Measurements from ENCODE around the gene MGAT2.

- TF ChIP-seq BACH2 (CRISPR knock-in tag; IDR thresholded peaks at IDR 0.05; ENCODE audit: borderline replicate concordance): no peak
- TF ChIP-seq SNAI2 (CRISPR knock-in tag; IDR thresholded peaks at IDR 0.05): no peak
- no peak for TF ChIP-seq ZNF70 (CRISPR knock-in tag; IDR thresholded peaks at IDR 0.05)
- no peak for TF ChIP-seq RARB (CRISPR knock-in tag; IDR thresholded peaks at IDR 0.05)
- no peak for TF ChIP-seq PATZ1 (CRISPR knock-in tag; IDR thresholded peaks at IDR 0.05; ENCODE audit: borderline replicate concordance)
- TF ChIP-seq TOX (CRISPR knock-in tag; IDR thresholded peaks at IDR 0.05; ENCODE audit: borderline replicate concordance): no peak
- TF ChIP-seq POU6F1 (CRISPR knock-in tag; IDR thresholded peaks at IDR 0.05; ENCODE audit: borderline replicate concordance, low read depth): no peak
Observed at GRCh38 chr14:49574038-49574437, 46.6 kb upstream of the MGAT2 start.
